ENCODE measurements around the gene SEC61A1.

Gene SEC61A1

DNA sequence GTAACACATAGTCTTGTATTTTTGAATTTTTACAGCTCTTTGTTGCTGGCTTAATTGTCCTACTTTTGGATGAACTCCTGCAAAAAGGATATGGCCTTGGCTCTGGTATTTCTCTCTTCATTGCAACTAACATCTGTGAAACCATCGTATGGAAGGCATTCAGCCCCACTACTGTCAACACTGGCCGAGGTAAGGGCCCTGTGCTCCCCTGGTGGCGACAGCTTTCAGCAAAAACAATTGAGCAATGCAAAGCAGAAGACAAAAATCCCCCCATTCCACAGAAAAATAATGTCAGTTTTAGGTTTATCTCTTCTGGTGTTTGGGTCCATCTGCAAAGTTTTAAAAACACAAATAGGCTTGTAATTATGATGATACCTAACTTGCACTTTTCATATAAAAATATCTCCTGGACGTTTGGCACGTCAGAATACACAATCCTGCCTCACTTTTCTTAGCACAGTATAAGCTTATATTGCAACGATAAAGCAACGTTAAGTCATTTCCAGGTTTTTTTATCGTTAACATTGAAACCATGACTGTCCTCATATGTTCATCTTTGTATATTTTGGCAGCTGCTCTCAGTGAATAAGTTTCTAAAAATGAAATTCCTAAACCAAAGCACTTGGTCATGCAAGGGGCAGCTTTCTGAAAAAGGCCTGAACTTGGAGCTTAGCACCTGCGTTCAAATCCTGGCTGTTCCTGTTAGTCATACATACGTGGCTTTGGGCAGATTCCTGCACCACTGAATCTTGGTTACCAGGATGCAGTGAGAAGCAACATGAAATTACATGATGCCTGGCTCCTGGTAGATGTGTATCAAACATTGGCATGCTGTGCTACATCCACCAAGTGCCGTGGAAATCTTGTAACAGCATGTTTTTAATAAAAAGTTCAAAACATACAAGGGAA lies 8.5 kb downstream of the SEC61A1 start:
- DNase-seq (ENCODE audit: low spot score) = no peak

DNA sequence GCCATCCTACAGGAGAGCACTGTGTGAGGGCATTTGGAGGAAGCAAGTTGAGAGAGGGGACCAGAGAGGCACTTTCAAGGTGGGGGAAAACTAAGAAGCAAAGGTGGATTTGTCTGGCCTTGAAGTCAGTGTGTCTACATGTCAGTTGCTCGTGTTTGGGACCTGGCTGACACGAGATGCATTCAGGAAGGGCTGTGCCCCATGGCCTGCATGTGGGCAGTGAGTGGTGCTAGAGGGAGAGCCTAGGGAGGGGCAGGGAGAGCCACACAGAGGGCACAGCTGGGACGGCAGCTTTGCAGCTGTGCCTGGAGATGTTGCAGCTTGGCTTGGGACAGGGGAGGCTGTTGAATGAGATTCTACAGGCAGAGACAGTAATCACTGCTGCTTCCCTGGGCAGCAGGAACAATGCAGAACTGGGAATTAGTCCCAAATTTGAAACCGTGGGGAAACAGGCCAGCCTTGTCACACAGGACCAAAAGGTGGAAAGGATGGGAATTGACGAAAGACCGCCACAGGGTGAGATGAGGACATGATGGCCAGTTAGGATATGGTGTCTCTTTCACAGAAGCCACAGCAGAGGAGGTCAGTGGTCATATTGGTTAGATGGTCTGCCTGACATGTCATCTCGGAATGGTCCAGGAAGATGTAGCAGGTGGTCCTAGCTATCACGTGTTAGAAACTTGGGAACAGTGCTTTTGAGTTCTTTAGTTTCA lies 10.0 kb downstream of the SEC61A1 start:
- DNase-seq (ENCODE audit: low spot score) = no peak

DNA sequence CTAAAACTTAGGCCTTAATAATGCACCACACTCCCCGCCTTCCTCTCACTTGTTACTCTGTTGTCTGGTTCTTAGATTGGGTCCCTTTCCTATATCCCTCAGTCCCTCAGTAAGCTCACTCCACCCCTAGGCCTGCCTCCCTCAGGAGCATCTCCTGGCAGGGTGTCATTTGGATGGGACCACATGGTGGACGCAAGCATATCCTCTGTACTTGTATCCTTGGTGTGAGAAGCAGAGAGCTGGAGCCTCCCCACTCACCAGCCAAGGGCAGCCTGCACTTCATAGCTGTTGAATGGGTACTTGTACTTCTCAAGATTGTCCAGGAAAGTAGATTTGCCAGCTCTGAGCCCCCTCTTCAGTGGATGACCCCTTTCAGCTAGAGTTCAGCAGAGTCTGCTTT lies 11.6 kb downstream of the SEC61A1 start:
- DNase-seq (ENCODE audit: low spot score) = no peak

DNA sequence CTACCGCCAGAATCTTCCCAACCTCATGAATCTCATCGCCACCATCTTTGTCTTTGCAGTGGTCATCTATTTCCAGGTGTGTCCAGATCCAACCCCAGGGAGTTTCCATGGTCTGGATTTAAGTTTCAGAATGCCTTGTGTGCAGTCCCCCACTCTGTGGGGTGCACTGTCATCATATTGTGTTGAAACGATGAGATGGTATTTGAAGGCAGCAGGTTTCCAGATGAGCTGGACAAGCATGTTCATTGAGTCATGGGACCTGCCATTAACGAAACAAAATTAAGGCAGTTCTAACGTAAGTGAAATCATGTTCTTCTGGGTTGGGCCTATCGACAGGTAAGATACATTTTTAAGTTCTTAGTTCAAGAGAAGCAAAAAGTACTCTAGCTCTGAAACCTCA lies 12.7 kb downstream of the SEC61A1 start:
- DNase-seq (ENCODE audit: low spot score) = no peak

DNA sequence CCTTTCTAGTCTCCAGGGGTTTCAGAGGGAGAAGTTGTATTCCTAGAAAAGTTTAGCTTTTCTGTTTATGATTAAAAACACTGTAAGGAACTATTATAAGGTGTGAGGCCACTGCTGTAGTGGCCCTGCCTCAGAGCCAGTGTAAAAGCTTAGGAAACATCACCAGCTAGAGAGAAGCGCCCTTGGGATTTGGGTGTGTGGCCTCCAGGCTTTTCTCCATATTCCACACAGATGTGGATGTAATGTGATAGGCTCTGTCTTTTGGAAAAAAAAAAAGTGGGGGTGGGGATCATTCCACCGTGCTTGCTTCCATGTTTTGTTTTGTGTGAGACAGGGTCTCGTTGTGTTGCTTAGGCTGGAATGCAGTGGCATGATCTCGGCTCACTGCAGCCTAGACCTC lies 13.9 kb downstream of the SEC61A1 start:
- DNase-seq (ENCODE audit: low spot score) = no peak

DNA sequence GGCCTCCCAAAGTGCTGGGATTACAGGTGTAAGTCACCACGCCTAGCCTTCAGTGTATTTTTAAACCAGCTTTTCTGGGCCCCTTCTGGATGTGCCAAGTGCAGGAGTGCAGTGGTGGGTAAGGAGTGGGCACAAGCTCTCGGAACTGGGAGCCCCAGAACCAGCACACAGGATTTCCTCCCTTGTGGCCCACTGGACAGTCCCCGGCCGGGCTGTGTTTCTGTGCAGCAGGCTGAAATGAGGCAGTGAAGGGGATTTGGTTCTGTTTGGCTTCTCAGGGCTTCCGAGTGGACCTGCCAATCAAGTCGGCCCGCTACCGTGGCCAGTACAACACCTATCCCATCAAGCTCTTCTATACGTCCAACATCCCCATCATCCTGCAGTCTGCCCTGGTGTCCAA lies 14.4 kb downstream of the SEC61A1 start:
- no peak for DNase-seq (ENCODE audit: low spot score)

DNA sequence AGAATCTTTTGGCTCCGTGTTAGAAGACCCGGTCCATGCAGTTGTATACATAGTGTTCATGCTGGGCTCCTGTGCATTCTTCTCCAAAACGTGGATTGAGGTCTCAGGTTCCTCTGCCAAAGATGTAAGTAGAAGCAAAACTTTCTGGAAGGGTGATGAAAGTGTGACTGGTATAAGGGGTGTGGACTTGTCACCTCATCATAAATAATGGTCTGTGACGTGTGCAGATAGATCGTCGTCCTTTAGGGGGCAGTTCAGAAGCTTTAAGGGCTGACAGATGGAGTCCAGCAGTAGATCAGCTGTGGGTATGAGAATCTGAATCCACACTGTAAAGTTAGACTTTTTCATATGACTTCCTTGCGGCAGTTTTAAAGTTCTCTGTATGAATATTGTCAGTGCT lies 15.3 kb downstream of the SEC61A1 start:
- DNase-seq (ENCODE audit: low spot score) = no peak

DNA sequence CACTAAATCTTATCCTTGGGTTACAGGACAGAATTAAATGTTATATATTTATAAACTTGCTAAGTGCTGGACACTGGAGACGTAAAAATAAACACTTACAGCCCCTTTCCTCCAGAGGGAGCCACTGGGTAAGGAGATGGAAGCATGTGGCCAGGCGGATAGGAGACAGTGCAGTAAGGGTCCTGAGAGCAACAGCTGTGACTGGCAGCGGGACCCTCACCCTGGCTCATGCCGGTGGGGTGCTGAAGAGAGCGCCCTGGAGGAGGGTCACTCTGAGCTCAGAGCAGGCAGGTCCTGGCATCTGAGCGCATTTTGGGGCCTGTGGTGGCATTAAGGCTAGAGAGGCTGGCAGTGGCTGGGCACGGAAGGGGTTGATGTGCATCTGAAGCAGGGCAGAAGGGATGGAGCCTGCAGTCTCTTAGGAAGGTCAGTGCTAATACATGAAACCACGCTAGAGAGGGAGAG lies 16.0 kb downstream of the SEC61A1 start:
- peak; percentile 74 for DNase-seq (ENCODE audit: low spot score)

DNA sequence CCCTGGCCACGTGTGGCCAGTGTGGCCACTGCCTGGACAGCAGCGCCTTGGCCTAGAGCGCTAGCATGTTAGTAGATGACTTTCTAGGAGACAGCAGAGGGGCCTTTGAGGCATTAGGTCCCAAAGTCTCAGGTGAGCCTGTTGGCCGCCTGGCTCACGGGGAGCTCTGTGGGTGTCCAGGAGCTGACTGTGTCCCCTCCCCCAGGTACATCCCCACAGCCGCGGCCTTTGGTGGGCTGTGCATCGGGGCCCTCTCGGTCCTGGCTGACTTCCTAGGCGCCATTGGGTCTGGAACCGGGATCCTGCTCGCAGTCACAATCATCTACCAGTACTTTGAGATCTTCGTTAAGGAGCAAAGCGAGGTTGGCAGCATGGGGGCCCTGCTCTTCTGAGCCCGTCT lies 17.0 kb downstream of the SEC61A1 start:
- DNase-seq (ENCODE audit: low spot score) = no peak

DNA sequence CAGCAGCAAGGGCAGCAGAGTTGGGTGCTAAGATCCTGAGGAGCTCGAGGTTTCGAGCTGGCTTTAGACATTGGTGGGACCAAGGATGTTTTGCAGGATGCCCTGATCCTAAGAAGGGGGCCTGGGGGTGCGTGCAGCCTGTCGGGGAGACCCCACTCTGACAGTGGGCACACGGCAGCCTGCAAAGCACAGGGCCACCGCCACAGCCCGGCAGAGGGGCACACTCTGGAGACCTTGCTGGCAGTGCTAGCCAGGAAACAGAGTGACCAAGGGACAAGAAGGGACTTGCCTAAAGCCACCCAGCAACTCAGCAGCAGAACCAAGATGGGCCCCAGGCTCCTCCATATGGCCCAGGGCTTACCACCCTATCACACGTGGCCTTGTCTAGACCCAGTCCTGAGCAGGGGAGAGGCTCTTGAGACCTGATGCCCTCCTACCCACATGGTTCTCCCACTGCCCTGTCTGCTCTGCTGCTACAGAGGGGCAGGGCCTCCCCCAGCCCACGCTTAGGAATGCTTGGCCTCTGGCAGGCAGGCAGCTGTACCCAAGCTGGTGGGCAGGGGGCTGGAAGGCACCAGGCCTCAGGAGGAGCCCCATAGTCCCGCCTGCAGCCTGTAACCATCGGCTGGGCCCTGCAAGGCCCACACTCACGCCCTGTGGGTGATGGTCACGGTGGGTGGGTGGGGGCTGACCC lies 18.8 kb downstream of the SEC61A1 start:
- no peak for DNase-seq (ENCODE audit: low spot score)

DNA sequence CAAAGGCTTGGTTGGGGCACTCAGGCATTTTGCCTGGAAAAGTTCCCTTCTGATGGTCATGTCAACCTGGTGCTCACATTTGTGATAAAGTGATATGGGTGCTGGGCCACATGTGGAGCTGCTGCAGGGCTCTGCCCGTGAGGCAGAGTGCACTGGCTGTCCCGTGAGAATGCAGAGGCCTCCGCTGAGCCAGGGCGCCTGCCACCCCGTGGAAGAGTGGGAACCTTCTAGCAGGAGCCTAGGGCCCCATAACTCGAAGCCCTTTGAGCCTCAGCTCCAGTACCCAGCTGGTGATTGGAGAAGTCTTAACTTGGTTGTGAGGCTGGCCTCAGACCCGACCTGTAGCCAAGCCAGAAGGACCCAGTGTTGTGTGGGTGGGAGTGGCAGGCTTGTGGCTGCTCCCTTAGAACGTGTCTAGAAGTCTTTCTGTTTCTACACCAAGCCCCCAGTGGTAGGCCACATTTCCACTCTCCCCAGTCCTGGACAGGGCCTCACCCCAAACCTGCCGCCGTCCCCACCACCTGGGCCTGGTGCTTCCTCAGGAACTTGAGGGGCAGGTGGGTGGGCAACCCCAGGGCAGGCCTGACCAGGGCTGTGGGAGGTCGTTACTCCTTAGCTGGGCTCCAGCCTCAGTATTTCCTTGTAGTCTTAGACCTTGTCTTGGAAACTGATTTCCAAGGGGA lies 19.7 kb downstream of the SEC61A1 start:
- DNase-seq (ENCODE audit: low spot score) = no peak

DNA sequence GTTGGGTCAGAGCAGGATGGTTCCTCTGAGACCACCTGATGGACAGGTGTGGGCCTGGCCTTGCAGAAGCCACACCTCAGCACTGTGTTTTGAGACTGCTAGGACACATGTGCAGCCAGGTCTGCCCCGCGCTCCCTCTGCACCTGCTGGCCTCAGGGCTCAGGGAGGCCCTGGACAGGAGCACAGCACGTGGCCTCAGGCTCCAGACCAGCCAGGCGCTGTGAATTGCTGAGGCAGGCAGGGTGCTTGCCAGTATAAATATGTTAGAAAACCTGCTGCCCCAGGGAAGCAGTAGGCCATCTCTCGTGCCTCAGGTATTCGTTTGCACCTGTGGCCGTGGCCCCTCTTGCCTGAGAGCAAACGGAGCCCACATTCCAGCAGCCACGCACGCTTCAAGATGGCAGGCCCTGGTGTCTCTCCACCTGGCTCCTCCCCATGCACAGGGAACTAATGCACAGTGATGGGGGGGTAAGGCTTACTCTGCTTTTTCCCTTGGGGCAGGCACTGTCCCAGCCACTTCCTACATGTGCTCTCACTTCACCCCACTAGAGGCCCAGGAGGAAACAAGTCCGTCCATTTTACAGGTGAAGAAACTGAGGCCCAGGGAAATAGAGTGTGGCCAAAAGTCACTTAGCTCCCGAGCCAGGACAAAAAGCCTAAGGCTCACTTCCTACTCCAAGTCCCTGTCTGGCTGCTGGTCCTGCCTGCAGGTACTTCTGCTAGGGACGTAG lies 20.4 kb downstream of the SEC61A1 start:
- no peak for DNase-seq (ENCODE audit: low spot score)

DNA sequence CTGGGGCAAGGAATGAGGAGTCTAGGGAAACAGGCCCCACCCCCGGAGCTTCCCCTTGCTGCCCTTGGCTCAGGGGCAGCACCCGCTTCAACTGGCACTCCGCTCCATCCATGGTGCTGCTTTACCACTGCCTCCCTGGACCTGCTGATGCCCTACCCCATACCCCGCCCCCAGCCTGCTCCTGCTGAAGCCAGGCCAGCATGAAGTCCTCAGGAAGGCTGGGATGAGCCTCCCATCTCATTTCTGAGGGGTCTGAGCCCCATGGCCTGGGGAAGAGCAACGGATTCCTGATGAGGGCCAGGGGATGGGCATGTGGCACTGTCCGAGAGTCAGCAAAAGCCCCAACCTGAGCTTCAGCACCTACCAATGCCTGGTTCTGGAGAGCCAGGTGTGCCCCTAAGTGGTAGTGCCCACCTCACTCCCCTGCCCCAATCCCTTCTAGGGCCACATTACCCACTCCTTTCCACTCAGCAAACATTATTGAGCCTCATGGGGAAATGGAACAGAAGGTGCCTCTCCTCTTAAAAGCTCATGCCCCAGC lies 21.0 kb downstream of the SEC61A1 start:
- DNase-seq (ENCODE audit: low spot score) = no peak

DNA sequence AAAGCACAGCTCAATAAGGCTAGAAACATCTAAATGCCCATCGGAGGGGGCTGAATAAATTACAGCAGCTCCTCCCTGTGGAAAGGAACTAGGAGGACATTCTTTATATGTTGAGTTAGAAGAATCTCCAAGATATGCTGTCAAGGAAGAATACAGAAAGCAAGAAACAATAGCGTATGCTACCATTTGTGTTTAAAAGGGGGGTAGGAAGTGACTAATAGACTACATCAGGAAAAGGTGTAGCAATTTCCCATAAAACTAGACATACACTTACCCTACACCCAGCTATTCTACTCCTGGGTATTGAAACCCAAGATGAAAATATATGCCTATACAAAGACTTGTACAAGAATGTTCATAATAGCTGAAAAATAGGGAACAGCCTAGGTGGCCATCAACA lies 21.6 kb downstream of the SEC61A1 start:
- no peak for DNase-seq (ENCODE audit: low spot score)

DNA sequence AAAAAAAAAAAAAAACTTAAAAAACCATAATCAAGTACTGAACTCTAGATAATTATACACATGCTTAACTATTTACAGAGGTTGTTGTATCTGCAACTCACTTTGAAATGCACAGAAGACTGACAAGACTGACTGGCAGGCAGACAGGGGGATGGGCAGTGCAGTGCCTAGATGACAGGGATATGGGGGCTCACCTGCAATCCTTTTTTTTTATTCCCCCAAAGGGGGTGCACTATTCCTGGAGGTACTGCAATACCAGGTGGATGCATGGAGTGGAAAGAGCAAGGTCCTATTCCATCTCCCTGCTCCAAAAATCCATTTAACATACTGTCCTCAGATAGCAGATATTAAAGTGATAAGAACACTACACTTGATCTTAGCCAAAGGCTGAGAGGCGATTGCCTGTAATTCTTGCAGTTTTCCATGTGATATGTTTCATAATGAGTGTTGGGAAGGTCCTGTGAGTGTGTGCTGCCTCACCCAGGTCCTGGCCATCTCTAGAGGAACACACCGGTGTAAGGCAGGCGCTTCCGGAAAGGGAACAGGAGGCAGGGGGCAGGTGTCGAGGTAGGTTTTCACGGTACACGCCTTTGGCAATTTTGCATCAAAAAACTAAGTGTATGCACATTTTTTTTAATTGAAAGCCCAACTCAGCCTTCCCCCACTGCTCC lies 22.7 kb downstream of the SEC61A1 start:
- DNase-seq (ENCODE audit: low spot score) = no peak

DNA sequence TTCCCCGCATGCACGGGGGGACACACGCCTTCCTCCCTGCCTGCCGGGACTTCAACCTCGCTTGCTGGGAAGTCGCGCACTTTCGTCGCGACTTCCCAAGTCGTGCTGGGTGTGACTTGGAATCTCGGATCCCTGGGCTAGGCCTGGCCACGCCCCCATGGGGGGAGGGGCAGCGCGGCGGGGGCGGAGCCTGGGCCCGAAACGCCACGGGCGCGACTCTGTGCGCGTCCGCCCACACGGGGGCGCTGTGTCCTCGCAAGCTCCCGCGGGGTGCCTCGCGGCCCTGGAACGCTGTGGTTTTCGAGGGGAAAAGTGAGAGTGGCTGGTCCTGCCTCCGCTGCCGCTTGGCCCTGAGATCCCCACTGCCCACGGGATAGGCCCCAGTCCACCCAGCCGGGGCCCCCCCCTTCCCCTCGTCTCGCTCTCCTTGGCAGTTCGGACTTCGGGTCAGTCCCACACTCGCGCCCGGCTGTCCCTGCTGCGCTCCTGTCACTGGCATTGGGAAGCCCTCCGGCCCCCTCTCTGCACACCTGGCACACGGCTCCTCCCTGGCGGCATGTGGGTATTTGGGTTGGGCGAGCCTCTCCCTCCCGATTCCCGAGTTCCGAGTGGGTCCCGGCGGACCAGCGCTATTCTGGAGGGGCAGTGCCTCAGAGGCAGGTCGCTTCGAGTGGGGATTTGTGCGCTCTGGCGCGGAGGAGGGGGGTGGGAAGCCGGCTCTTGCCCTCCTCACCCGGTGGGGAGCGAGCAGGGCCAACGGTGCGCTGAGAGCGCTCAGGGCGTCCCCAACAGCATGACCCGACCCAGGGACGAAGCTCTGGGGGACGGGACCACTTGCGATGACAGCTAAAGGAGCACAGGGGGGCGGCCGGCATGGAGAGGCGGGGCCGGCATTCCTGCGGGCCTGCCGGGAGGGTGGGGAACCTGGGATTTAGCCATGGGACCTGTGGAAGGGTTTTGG lies 23.6 kb downstream of the SEC61A1 start:
- DNase-seq (ENCODE audit: low spot score) = peak; percentile 81

DNA sequence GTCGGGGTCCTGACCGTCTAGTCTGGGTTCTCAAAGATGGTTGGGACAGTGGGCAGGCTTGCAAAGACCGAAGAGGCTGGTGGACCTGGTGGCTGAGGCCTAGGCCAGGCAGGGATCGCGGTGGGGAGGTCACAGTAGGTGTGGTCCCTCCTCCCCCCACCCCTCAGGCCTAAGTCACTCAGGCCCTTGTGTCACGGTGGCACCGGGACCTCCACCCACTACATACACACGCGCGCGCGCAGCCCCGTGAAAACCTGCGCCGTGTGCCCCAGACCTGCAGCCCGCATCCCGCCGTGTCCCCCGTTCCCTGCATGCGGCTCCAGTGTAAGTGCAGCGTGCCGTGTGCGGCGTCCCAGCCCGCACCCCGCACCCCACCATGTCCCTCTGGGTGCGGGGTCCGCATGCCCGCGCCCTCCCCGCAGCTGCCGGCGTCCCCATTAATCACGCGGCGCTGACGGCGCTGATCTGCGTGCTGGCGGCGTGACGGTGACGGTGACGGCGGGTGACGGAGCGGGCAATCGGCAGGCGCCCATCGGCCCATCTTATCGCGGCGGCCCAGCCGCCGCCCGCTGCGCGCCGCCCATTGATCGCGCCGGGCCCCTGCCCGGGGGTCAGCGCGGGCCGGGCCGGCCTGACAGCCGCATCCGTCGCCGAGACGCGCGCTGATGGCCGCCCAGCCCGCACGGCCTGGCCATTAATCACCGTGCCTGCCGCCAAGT lies 24.4 kb downstream of the SEC61A1 start:
- no peak for DNase-seq (ENCODE audit: low spot score)

DNA sequence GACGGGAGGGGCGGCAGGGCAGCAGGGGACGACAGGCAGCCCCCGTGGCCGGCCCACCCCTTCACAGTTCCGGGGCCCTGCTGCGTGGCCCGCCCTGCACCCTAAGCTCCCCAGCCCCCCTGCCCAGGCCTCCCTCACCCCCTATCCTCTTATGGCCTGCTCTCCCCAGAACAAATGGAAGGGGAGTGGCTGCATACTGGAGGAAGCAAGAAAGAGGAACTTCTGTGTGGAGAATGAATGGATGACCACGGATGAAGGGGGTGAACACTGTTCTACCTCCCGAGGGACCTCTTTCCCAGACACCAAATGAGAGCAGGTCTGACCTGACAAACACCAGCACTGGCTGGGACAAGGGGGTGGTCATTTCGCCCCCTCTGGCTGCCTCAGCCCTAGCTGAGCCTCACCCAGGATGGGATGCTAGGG lies 25.0 kb downstream of the SEC61A1 start:
- no peak for DNase-seq (ENCODE audit: low spot score)

DNA sequence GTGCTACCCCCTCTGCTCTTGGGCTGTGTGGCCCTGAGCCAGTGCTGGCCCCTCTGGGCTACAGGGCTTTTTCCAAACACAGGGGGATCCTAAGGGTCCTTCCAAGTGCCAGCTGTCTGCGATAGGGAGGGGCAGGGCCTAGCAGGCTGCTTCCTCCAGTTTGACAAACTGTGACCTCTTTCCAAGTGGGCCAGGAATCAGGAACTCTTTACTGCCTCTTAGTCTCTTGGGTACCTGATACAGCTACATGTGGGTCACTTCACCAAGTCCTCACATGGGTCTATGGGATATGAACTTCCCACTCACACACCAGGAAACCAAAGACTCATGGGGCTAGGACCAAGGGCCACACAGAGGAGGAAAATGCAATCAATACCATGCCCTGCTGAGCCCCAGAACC lies 25.4 kb downstream of the SEC61A1 start:
- DNase-seq (ENCODE audit: low spot score) = no peak

Data from COLO829 (cell line).